GM19099 (cell line): ENCODE results near the gene JPH2.

Experiments
- POLR2A ChIP-seq: IDR thresholded peaks from 3 replicates; pipeline ENCODE4 v1.6.1; 2011; ENCODE audit warnings: low read depth; ENCODE audit not compliant: insufficient read length; ENCODE audit errors: extremely low read depth

The JPH2 gene

GRCh38 chr20:44089987-44090674, 96.9 kb downstream of the JPH2 start:
- TF ChIP-seq POLR2A: no peak

GRCh38 chr20:44087857-44088120, 99.2 kb downstream of the JPH2 start:
- no peak for TF ChIP-seq POLR2A

GRCh38 chr20:44087051-44087856, 99.7 kb downstream of the JPH2 start:
- TF ChIP-seq POLR2A: no peak

GRCh38 chr20:44085616-44086434, 101.2 kb downstream of the JPH2 start:
- TF ChIP-seq POLR2A: no peak

DNA sequence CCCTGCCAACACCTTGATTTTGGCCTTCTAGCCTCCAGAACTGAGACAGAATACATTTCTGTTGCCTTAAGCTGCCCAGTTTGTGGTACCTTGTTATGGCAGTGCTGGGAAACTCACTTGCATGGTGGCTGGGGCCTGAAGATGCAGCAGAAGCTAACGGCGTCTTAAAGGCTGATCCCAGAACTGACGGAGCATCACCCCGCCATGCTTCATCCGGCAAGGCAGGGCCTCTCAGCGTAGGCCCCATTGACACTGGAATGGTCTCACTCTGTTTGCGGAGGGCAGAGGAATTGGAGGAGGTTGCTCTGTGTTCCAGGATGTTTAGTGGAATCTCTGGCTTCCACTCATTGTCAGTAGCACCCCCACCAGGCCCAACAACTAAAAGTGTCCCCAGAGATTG, 102.1 kb downstream of the JPH2 start:
- no peak for TF ChIP-seq POLR2A

DNA sequence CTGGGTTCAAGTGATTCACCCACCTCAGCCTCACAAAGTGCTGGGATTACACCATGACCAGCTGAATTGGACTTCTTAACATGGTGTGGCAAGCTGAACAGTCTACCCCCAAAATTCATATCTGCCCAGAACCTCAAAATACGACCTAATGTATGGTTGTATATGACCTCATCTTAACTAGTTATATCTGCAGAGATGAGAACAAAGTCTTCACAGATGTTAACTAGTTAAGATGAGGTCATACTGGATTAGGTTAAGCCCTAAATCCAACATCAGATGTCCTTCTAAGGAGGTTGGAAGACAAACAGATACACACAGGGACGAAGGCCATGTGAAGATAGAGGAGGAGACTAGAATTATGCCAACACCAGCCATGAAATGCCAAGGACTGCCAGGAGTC, 102.5 kb downstream of the JPH2 start:
- TF ChIP-seq POLR2A: no peak

DNA sequence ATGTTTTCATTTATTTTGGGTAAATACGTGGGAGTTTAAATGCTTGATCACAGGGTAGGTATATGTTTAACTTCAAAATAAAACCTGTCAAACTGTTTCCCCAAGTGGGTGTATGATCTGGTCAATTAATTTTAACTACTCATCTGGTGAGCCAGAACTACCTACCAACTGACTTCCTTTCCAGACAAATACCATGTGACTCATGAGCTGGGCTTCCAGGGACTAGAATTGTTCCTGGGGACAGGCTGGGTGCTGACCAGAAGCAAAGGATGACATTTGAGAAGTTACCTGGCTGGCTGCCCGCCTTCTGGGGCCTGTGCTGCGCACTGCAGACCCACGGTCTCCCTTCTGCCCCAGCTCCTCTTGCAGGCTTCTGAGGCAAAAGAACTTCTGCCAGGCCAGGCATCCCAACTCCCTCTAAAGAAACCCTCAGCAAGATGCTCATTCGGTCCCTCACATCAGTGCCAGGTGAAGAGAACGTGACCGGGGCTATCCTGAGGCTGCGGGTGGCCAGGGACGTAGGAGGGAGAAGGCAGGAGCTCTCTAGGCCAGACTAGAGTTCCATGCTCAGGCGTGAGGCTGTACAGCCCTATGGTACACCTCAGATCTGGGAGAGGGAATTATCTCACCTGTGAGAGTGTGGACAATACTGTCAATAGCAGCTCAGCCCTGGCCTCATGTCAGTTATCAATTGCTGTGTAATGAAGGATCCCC, 103.6 kb downstream of the JPH2 start:
- no peak for TF ChIP-seq POLR2A

- TF ChIP-seq POLR2A: no peak
These were observed 105.1 kb downstream of the JPH2 start for GRCh38 chr20:44081888-44082287.

GRCh38 chr20:44081476-44081875, 105.5 kb downstream of the JPH2 start:
- no peak for TF ChIP-seq POLR2A

- TF ChIP-seq POLR2A: no peak
These were observed 106.2 kb downstream of the JPH2 start for GRCh38 chr20:44080646-44081267.

DNA sequence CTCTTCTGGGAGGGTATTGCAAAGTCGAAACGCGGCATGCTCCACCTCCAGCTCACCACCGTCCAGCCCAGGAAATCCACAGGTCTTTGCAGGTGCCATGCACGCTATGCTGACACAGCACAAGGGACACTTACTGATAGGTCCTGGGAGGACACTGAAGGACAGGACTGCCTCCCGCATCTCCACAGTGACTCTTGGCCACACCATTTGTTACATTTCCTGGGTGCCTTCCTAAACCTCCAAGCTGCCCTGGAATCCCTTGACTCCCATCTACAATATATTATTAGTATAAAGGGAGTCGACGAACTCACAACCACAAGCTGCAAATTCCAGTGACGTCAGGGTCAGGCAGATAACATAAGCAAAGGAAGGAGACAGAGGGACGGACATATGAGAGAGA, 106.9 kb downstream of the JPH2 start:
- TF ChIP-seq POLR2A: no peak

- TF ChIP-seq POLR2A: no peak
These were observed 107.7 kb downstream of the JPH2 start for GRCh38 chr20:44079291-44079690.

GRCh38 chr20:44075950-44076232, 111.1 kb downstream of the JPH2 start:
- no peak for TF ChIP-seq POLR2A

- TF ChIP-seq POLR2A: no peak
These were observed 111.6 kb downstream of the JPH2 start for GRCh38 chr20:44075191-44075949.

GRCh38 chr20:44074252-44075151, 112.5 kb downstream of the JPH2 start:
- TF ChIP-seq POLR2A: no peak
